ENCODE results near the gene SLC25A38.
A peak's percentile ranks its signal among the peaks of the same experiment; 100 is the strongest.

DNA sequence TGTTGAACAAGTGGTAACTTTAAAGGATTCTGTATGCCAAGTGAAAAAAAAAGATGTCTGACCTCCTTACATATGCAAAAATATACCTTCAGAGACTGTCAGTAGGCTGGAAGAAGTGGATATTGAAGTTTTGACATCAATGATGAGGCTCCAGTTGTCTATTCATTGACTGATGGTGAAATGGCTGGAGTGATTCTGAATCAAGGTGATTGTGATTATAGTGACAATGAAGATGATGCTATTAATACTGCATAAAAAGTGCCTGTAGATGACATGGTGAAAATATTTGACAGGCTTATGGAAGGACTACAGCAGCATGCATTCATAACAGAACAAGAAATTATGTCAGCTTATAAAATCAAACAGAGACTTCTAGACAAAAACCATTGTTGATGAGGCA lies 49.6 kb upstream of the SLC25A38 start:
- TF ChIP-seq, protein P1, sequence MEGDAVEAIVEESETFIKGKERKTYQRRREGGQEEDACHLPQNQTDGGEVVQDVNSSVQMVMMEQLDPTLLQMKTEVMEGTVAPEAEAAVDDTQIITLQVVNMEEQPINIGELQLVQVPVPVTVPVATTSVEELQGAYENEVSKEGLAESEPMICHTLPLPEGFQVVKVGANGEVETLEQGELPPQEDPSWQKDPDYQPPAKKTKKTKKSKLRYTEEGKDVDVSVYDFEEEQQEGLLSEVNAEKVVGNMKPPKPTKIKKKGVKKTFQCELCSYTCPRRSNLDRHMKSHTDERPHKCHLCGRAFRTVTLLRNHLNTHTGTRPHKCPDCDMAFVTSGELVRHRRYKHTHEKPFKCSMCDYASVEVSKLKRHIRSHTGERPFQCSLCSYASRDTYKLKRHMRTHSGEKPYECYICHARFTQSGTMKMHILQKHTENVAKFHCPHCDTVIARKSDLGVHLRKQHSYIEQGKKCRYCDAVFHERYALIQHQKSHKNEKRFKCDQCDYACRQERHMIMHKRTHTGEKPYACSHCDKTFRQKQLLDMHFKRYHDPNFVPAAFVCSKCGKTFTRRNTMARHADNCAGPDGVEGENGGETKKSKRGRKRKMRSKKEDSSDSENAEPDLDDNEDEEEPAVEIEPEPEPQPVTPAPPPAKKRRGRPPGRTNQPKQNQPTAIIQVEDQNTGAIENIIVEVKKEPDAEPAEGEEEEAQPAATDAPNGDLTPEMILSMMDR (IDR thresholded peaks at IDR 0.05; ENCODE audit: poor library complexity, severe bottlenecking), result no peak
- TF ChIP-seq MXI1 (conservative IDR thresholded peaks at IDR 0.05; ENCODE audit: poor library complexity, severe bottlenecking) (no peak), EP300 (conservative IDR thresholded peaks at IDR 0.05; ENCODE audit: poor library complexity, severe bottlenecking) (peak; percentile 90), POLR2AphosphoS5 (IDR thresholded peaks at IDR 0.05) (no peak), EZH2 (IDR thresholded peaks at IDR 0.05; ENCODE audit: borderline replicate concordance, insufficient read depth, low read length, poor library complexity, severe bottlenecking) (no peak), RAD21 (conservative IDR thresholded peaks at IDR 0.05) (no peak)
- TF ChIP-seq, protein P2, sequence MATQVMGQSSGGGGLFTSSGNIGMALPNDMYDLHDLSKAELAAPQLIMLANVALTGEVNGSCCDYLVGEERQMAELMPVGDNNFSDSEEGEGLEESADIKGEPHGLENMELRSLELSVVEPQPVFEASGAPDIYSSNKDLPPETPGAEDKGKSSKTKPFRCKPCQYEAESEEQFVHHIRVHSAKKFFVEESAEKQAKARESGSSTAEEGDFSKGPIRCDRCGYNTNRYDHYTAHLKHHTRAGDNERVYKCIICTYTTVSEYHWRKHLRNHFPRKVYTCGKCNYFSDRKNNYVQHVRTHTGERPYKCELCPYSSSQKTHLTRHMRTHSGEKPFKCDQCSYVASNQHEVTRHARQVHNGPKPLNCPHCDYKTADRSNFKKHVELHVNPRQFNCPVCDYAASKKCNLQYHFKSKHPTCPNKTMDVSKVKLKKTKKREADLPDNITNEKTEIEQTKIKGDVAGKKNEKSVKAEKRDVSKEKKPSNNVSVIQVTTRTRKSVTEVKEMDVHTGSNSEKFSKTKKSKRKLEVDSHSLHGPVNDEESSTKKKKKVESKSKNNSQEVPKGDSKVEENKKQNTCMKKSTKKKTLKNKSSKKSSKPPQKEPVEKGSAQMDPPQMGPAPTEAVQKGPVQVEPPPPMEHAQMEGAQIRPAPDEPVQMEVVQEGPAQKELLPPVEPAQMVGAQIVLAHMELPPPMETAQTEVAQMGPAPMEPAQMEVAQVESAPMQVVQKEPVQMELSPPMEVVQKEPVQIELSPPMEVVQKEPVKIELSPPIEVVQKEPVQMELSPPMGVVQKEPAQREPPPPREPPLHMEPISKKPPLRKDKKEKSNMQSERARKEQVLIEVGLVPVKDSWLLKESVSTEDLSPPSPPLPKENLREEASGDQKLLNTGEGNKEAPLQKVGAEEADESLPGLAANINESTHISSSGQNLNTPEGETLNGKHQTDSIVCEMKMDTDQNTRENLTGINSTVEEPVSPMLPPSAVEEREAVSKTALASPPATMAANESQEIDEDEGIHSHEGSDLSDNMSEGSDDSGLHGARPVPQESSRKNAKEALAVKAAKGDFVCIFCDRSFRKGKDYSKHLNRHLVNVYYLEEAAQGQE (IDR thresholded peaks at IDR 0.05; ENCODE audit: borderline replicate concordance), result no peak

All from neural cell (in vitro differentiated cells).